C4-2B (cell line): ENCODE measurements around the gene MEIS2.

Experiments used
- ZFX ChIP-seq: fragments of 450-650 bp; IDR thresholded peaks from 2 replicates; pipeline ENCODE4 v1.6.1; 2017
- TF ChIP-seq, protein P1 (sequence below): fragments of 450-650 bp; conservative IDR thresholded peaks from 2 replicates; pipeline ENCODE4 v1.5.1; 2017; ENCODE audit warnings: mild to moderate bottlenecking

GRCh38 chr15:37122703-37123102 lies 22.4 kb upstream of the MEIS2 start:
- TF ChIP-seq, protein P1, sequence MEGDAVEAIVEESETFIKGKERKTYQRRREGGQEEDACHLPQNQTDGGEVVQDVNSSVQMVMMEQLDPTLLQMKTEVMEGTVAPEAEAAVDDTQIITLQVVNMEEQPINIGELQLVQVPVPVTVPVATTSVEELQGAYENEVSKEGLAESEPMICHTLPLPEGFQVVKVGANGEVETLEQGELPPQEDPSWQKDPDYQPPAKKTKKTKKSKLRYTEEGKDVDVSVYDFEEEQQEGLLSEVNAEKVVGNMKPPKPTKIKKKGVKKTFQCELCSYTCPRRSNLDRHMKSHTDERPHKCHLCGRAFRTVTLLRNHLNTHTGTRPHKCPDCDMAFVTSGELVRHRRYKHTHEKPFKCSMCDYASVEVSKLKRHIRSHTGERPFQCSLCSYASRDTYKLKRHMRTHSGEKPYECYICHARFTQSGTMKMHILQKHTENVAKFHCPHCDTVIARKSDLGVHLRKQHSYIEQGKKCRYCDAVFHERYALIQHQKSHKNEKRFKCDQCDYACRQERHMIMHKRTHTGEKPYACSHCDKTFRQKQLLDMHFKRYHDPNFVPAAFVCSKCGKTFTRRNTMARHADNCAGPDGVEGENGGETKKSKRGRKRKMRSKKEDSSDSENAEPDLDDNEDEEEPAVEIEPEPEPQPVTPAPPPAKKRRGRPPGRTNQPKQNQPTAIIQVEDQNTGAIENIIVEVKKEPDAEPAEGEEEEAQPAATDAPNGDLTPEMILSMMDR, result no peak
- TF ChIP-seq ZFX, result no peak
